Fibroblast of villous mesenchyme (primary cell): ENCODE results near the gene ISG20L2. TPM values are rescaled to one million over a fixed set of nuclear protein-coding genes. Genes with fewer than 3 reads are reported as not detected.

ENCODE experiments used
- DNase-seq: peaks from one replicate; pipeline ENCODE4 v3.0.0-alpha.2; 2010; ENCODE audit warnings: low read depth
- H3K4me3 ChIP-seq: 2 replicates; pipeline ENCODE4 v1.5.1; 2011; ENCODE audit warnings: low read depth, mild to moderate bottlenecking, low read length
- CTCF ChIP-seq: IDR thresholded peaks from 2 replicates; pipeline ENCODE4 v1.5.1; 2012; ENCODE audit warnings: low read depth, mild to moderate bottlenecking, low read length; ENCODE audit not compliant: insufficient read depth
- total RNA-seq: library from RNA; depleted of rRNA; stranded (reverse); fragments of >200 nt; gene quantifications from 2 replicates; pipeline ENCODE4 v1.2.3, GENCODE V29; 2012

The ISG20L2 gene
- total RNA-seq, 1 donor = 22.9 TPM

- no peak for TF ChIP-seq CTCF
- H3K4me3 ChIP-seq = peak overlapping the region; percentile 87
- no peak for DNase-seq
These were observed 19.4 kb upstream of the ISG20L2 start for GRCh38 chr1:156747742-156748669.

- TF ChIP-seq CTCF = peak; percentile 26
- H3K4me3 ChIP-seq = peak overlapping the region; percentile 87
- peak; percentile 93 for DNase-seq
These were observed 18.4 kb upstream of the ISG20L2 start for GRCh38 chr1:156746728-156747631.

- TF ChIP-seq CTCF = no peak
- no peak for DNase-seq
- H3K4me3 ChIP-seq = peak overlapping the region; percentile 87
These were observed 17.8 kb upstream of the ISG20L2 start for GRCh38 chr1:156746406-156746727.

- TF ChIP-seq CTCF = no peak
- H3K4me3 ChIP-seq = no peak overlapping the region
- DNase-seq = no peak
These were observed 17.3 kb upstream of the ISG20L2 start for GRCh38 chr1:156745881-156746280.

GRCh38 chr1:156744786-156745419 is 16.3 kb upstream of the ISG20L2 start:
- no peak for TF ChIP-seq CTCF
- DNase-seq = no peak
- no peak overlapping the region for H3K4me3 ChIP-seq

GRCh38 chr1:156744344-156744743 is 15.8 kb upstream of the ISG20L2 start:
- no peak overlapping the region for H3K4me3 ChIP-seq
- DNase-seq = no peak
- TF ChIP-seq CTCF = no peak
